HG03108 (cell line): ENCODE results near the gene DSE.
A peak's percentile ranks its signal among the peaks of the same experiment; 100 is the strongest.

ENCODE experiments used
- ATAC-seq: cut with Tn5 transposase; IDR thresholded peaks from one replicate; pipeline ENCODE4 v1.9.1; 2021; ENCODE audit warnings: moderate library complexity; ENCODE audit not compliant: unreplicated experiment

DSE gene

DNA sequence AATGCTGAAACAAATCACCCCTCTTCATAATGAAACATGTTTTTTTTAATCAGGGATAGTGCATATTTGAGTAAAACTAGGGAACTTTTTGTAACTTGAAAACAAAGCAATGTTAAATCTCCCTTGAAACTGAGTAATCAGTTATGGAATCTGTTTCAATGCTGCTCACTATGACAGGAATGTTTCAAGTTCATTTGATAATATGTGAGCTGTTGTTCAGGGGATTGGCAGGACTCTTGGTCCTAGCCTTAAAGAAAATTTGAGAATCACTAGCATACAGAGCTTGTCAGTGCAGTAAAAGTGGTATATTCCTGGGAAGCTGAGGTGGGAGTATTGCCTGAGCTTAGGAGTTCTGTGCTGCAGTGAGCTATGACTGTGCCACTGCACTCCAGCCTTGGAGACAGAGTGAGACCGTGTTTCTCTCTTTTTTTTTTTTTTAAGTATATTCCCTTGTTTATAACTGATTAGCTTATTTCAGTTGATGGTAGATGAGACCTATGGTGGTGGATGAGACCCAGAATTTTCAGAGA, 68.8 kb downstream of the DSE start:
- no peak for ATAC-seq

DNA sequence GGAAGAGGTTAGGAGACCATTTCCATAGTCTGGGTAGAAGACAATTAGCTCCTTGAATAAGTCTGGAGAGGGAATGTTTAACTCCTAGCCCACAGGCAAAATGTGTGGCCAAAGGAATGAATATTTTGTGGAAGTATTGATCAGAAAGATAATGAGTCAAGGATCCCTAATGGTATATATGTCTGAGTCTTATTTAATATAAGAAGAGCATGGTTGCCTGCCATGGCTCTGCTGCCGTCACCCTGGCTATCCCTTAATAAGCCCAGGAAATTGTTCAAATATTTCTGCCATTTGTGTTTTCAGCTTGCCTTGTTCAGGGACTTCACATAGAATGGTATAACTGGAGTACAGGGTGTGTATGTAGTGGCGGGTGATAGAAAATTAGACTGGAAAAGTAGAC, 72.4 kb downstream of the DSE start:
- ATAC-seq: no peak

DNA sequence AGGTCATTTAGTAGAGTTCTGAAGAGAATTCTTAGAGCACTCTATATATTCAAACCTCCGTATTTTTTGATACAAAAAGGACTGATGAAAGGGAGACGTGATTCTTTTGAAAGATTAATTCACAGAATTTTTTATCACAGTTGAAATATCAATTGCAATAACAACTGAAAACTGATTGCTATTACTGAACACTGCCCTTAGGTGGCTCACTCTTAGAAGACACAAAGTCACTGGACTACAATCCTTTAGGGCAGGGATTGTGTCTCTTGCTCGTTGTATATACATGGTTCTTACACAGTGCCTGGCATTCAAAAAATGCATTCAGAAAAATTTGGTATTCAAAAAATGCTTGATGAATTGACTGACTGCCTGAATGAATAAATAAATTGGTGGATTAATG, 73.3 kb downstream of the DSE start:
- ATAC-seq: no peak

DNA sequence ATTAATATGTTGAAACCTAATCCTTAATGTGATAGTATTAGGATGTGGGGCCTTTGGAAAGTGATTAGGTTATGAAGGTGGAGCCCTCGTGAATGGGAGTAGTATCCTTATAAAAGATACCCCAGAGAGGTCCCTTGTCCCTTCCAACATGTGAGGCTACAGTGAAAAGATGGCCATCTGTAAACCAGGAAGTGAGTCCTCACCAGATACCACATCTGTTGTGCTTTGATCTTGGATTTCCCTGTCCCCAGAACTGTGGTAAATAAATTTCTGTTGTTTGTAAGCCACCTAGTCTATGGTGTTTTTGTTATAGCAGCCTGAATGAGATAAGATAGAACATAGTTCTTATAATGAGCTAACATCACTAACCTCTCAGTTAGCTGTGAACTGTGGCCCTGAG, 73.8 kb downstream of the DSE start:
- ATAC-seq: no peak

DNA sequence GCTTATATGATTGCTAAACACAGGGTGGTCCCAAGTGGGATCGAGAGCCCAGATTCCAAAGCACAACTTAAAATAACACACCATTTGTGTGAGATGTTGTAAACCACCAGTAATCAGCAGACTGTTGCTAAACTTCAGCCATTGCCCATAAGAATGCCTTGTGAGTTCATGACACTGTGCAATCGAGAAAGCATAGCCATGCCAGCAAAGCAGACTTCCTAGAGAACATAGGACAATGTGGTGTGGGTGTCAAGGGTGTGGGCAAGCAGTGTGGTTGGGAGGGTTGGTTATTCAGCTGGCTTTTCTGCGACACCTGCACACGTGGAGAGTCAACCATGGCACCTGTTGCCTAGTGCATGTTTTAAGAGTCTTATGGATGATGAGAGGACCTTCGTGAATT, 74.4 kb downstream of the DSE start:
- ATAC-seq: no peak

DNA sequence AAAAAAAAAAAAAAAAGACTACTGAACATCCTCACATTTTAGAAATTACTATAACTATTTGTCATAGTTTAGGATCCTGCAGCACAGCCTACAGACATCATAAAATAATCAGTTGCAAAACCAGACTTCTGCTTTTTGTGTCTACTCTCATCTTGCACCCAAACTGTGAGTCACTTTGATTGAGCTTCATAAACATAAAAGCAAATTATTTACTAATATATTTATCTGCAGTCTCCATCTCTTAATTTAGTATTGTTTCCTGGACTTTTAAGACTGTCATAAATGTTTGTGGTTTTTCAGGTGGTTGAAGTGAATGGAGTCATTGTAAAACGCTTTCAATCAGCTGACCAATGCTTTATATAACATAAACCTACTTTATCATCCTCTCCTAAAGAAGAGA, 75.7 kb downstream of the DSE start:
- no peak for ATAC-seq

DNA sequence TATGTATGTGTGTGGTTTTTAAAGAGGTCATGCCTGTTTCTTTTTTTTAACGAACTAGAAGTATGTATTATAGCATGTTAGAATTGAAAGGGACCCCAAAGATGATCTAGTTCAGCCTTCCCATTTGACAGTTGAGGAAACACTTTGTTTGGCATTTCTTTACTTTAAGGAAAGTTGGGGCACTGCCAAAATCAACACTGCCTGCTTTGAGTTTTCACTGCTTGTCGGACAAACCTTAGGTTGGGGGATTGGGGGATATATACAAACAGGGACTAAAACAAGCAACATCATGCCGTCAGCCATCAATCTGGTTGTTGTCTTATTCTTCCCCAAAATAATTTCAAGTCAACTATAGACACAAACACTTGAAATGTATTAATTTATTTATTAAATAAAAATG, 76.3 kb downstream of the DSE start:
- no peak for ATAC-seq

DNA sequence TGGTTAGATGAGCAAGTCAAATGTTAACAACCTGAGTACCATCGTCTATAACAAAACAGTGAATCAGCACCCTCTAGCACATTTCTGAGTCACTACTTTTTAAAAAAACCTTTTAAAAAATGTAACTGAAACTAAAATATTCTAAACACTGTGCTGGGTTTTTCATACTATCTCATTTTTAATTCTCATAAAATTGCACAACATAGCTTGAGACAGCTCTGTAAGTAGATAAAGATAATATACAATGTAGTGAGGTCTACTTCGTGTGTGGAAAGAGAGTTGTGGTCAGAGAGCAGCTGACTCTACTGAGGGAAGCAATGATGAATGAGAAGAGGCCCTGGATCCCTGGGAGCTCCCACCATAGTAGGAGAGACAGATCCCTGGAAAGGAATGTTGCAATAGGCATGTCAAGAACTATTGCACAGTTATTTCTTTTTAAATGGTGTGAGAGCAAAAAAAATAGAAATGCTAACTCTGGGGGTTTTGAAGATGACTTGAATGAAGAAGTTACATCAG, 76.8 kb downstream of the DSE start:
- ATAC-seq: no peak

DNA sequence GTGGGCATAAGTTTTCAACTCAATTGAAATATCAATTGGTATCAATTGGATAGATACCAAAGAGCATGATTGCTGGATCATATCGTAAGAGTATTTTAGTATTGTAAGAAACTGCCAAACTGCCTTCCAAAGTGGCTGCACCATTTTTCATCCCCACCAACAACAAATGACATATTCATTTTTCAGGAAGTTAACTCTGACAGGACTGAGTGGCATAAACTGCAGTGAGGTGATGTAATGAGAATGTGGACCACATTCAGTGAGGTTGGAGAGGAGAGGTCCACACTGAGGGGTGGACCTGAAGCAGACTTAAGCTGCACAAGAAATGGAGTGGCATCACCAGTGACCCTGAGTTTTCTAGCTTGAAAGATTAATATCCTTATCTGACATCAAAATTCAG, 78.8 kb downstream of the DSE start:
- ATAC-seq: no peak

DNA sequence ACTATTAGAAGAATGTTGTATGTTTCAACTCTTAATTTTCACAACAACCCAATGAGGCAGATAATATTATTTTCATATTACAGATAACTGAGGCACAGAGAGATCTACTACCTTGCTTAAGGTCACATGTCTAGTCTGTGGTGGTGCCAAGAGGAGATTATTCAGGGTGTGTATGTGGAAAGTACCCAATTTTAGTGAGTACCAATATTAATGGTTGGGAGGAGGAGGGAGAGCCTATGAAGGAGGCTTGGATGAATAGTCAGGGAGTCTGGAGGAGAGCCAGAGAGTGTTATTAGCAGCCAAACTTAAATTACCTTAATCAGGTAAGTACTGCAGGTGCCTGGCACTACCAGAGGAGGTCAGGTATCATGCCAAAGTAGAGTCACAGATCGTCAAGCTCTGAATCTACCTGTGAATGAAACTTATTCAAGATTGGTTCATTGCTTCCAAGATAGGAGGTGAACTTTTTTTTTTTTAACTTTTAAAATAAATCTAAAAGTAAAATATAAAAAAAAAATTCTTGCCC, 79.5 kb downstream of the DSE start:
- no peak for ATAC-seq

DNA sequence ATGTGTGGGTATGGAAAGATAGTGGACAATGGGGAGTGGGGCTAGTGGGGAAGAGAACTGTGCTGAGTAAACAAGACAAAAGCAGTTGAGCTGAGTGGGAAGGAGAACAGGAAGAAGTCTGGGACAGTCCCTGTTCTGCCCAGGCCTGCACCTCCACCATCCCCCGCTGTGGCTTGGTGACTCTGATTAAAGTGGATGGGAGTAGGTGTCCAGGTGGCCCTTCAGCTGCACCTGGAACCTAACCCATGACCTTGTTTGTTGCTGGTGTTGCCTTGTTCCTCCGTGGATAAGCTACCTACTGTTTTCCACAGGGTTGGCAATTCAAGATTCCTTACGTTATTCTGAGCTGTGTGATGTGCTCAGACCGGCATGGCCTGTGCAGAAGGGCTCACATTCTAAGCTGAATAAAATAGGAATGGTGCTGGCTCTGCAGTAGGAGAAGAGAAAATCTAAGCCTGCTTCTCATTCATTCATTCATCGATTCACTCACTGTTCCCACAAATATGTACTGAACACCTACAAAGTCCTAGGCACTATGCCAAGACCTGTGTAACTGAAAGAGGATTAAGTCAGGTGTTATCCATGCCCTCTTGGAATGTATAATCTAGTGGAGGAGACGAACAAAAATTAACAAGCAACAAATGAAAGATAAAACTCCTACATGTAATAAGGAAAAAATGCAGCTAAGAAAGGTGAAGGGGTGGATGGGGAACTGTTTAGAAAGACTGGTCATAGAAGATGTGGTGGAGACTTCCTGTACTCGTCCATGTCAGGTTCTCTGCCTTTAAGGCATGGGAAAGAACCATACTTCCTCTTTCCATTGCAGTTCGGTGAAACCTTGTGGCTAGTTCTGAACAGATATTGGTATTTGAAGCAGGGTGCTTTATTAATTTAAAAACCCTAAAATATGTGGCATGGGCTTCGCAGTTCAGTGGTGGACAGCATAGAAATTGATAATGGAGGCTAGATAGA, 80.3 kb downstream of the DSE start:
- ATAC-seq: peak; percentile 73

DNA sequence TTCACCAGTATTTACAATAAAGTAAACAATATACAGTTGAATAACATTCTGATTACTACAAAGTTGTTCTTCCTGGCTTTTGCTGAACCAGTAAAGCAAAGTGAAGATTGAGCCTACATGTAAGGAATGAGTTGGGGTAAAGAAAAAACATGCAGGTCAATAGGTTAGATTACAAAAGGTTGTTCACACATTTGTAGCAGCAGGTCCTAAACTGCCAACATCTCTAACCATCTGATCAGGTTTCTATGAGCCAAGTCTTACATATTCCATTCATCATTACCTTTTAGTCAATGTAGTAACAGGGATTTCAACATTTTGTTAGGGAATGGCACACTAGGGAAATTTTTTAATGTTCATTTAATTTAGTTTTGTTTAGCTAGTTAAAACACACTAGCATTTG, 81.2 kb downstream of the DSE start:
- ATAC-seq: no peak

DNA sequence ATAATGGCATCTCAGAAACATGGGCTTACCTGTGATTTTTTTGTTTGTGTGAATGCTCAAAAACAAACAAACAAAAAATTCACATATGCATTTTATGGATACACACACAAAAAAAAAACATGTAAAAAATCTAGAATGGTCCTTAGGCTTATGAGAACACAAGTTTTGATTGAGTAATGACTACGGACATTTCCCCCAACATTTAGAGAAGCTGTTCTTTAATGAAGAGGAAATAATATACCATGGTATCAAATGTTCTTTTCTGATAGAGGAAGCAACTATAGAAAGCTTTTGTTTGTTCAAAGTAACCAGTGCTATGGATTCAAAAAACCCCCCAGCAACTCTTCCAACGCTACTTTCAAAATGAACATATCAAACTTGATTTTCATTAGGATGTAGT, 81.8 kb downstream of the DSE start:
- no peak for ATAC-seq

DNA sequence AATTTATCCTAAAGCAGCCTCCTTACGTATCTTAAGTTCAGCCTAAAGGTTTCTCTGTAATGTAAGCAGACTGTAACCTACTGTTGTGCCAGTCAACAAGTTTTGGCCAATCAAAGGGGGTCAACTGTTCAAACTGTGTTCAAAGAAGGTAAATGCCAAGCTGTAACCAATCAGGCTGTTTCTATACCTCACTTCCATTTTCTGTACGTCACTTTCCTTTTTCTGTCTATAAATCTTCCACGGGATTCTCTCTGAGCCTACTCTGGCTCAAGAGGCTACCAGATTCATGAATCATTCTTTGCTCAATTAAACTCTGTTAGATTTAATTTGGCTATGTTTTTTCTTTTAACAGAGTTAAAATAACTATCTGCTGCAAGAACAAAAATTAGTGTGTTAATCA, 85.4 kb downstream of the DSE start:
- ATAC-seq: no peak

DNA sequence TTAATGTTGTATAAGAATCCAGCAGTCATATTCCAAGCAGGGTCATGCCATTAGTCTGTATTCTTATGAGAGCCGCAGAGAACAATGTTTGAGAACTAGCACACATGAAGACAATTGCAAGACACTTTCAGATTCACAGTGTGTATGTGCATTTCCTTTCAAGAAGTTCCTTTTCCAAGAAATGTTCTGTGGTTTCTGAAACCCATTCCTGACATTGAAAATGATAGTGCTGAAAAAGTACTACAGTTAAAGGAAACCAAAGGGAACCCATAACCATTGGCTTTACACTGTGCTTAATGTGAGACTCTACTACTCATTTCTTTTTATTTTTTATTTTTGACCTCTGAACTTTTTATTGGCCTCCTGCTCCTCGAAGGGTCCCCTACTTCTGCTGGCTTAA, 86.2 kb downstream of the DSE start:
- ATAC-seq: no peak

DNA sequence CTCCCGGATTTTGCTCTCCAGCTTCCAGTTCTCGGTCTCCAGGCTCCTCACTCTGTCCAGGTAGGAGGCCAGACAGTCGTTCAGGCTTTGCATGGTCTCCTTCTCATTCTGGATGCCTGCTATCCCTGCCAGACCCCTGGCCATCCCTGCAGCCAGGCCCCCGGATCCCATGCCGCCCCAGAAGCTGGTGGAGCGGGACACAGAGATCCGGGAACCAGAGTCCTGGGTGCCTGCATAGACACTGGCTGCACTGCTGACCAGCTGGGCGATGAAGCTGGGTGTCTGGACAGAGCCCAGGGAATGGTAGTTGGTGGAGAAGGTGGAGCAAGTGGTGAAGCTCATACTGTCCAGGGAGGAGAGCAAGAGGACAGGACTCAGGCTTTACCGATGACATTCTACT, 87.5 kb downstream of the DSE start:
- ATAC-seq: no peak

DNA sequence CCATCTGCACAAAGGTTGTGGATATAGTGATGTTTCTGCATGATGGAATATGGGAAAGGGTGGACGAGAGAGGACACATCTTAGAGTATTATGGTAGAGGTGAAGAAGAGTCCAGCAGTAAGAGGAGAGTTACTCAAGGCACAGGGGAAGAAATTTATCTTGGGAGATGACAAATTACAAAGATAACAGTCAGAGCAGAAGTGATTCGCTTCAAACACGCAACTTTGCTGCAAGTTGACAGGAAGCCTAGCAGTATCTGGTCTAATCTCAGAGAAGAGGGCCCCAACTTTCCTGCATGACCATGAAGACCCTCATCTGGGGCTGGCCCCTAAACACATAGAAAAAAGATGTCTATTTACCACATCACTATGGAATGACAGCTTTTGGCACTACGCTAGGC, 89.2 kb downstream of the DSE start:
- ATAC-seq: no peak

DNA sequence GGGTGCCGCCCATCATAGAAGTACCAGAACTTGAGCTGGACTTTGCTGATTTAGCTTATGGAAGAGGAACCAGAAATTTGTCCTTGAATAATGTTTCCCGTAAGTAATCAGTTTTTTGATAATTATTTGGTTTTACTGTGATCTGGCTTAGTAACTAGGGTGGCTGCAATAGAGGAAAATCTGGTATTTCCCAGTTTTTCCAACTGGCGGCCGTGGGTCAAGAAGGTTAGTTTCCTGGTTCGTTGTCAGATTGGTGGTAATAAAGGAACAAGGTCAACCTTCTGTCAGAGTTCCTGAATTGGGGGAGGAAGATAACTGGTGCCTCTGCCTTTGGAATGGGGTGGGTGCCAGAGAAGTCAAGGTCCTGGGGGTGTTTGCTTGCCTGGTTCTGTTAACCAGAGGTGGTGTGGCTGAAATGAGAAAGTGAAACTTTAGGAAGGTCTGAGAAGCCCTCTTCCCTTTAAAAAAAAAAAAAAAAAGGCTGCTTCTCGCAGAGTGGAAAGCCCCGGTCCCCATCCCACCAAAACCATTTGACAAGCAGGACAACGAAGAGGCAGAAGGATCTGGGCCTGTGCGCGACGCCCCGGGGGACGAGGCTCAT, 90.7 kb downstream of the DSE start, which contains the start of gene CALHM6:
Gene CALHM6 (plus strand): TSS at position 45 of the 601 bp plus-strand sequence. CDS start 555 bp downstream, at position 600.
- ATAC-seq: no peak

DNA sequence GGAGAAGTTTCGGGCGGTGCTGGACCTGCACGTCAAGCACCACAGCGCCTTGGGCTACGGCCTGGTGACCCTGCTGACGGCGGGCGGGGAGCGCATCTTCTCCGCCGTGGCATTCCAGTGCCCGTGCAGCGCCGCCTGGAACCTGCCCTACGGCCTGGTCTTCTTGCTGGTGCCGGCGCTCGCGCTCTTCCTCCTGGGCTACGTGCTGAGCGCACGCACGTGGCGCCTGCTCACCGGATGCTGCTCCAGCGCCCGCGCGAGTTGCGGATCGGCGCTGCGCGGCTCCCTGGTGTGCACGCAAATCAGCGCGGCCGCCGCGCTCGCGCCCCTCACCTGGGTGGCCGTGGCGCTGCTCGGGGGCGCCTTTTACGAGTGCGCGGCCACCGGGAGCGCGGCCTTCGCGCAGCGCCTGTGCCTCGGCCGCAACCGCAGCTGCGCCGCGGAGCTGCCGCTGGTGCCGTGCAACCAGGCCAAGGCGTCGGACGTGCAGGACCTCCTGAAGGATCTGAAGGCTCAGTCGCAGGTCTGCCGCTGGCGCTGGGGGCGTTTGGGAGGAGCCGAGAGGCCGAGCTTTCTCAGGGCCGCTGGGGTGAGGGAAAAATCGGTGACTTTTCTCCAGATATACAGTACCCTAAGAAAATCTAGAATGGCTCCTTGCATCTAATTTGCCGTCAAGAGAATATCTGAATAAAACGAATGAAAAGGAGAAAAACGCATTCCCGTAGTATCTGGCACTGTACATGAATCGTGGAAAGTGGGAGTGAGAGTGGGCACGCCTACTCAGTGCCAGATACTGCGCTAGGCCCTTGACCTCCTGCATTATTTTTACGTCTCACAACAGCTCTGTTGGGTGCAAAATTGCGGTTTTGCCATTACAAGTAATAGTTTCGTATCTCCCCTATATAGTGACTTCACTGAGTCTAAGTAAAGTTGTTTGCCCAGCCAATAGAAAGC, 91.5 kb downstream of the DSE start:
- ATAC-seq: peak; percentile 82

DNA sequence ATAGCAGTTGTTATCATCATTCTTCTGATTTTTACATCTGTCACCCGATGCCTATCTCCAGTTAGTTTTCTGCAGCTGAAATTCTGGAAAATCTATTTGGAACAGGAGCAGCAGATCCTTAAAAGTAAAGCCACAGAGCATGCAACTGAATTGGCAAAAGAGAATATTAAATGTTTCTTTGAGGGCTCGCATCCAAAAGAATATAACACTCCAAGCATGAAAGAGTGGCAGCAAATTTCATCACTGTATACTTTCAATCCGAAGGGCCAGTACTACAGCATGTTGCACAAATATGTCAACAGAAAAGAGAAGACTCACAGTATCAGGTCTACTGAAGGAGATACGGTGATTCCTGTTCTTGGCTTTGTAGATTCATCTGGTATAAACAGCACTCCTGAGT, 92.6 kb downstream of the DSE start:
- ATAC-seq: no peak

DNA sequence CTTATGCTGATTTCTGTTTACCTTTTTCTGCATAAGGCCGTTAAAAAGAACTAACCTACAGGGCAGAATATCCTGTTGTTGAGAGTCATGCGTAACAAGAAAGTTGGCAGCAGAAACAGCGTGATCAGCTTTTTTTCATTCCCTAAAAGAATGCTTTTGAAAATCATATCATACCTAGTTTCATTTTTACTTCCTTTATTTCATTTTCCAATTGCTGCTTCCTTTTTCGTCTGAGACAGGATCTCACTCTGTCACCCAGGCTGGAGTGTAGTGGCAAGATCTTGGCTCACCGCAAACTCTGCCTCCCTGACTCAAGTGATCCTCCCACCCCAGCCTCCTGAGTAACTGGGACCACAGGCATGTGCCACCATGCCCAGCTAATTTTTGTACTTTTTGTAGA, 94.5 kb downstream of the DSE start:
- ATAC-seq: no peak
